Natural killer cell treated with Interleukin-12 subunit alpha and Interleukin-12 subunit beta and Interleukin-15 and Interleukin-18, amount 100 ng/mL, for 72 hours (primary cell): ENCODE measurements around the gene DLG5. TPM values are rescaled to one million over a fixed set of nuclear protein-coding genes. Genes with fewer than 3 reads are reported as not detected.
A peak's percentile ranks its signal among the peaks of the same experiment; 100 is the strongest.
"Not testable (repeated sequence)": the region's sequence is repeated elsewhere in the genome, so short reads cannot be mapped to it uniquely, and the experiment has no call there.

Experiments
- ATAC-seq, 2 donors: fragments of 150-1000 bp; cut with Tn5 transposase in 1 of 2; sonication (Bioruptor Pico), chemical (Tn5 transposase) in 1 of 2; 2 replicates each; pipeline ENCODE4 v1.10.0; 2021
- DNase-seq: peaks from one replicate; pipeline ENCODE4 v3.0.0; 2022; ENCODE audit warnings: low spot score
- H3K27ac Mint-ChIP-seq, 2 donors: 1 replicate in 1 of 2; 2 replicates in 1 of 2; pipeline ENCODE4 v1.8.0; 2022; ENCODE audit warnings: mixed read lengths in 2 of 2, mild to moderate bottlenecking in 1 of 2, moderate library complexity in 1 of 2
- H3K27me3 Mint-ChIP-seq, 2 donors: 1 replicate in 1 of 2; 2 replicates in 1 of 2; pipeline ENCODE4 v1.8.0; 2022; ENCODE audit warnings: mixed read lengths in 2 of 2
- H3K36me3 Mint-ChIP-seq: one replicate; pipeline ENCODE4 v1.8.0; 2022; ENCODE audit warnings: mixed read lengths
- H3K4me1 Mint-ChIP-seq, 2 donors: 1 replicate in 1 of 2; 2 replicates in 1 of 2; pipeline ENCODE4 v1.8.0; 2022; ENCODE audit warnings: low read depth in 2 of 2, mixed read lengths in 2 of 2, mild to moderate bottlenecking in 1 of 2
- H3K4me3 Mint-ChIP-seq: one replicate; pipeline ENCODE4 v1.8.0; 2022; ENCODE audit warnings: mixed read lengths
- H3K9me3 Mint-ChIP-seq: 2 replicates; pipeline ENCODE4 v1.8.0; 2022; ENCODE audit warnings: mixed read lengths
- total RNA-seq, 2 donors: library from RNA; stranded (reverse); gene quantifications; one replicate each; pipeline ENCODE4 v1.2.3, GENCODE V29; 2022

Gene DLG5
- total RNA-seq, 2 donors from 2014 or later, result 8.5 to 12.3 TPM

DNA sequence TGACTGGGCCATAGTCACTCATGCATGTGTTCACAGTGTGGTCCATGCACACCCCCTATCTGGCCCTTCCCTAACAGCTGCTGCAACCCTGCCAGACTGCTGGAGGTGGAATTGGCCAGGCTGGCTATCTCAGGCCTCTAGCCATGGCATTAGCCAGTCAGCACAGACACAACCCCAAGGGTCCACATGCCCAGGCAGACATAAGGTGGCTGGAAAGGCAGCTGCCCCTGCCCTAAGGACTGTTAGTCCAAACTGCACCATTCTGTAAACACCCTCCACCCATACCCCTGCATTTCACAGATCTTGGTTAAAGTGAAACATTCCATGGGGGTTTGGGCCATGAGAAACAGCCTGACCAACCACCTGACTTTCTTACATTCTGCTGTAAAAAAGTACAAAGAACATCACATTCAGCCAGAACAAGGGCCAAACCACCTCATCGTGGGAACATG lies 151.6 kb downstream of the DLG5 start:
- no peak overlapping the region for H3K27ac Mint-ChIP-seq
- no peaks in the 10 kb centered on the region for H3K27me3 Mint-ChIP-seq
- peaks cover 5% of the 10 kb centered on the region for H3K9me3 Mint-ChIP-seq
- H3K36me3 Mint-ChIP-seq, result peaks cover 16% of the 10 kb centered on the region
- peaks cover 0 to 9% of the 10 kb centered on the region in 2 donors for H3K4me1 Mint-ChIP-seq
- ATAC-seq (no peak), DNase-seq (no peak)
- H3K4me3 Mint-ChIP-seq, result no peak overlapping the region

DNA sequence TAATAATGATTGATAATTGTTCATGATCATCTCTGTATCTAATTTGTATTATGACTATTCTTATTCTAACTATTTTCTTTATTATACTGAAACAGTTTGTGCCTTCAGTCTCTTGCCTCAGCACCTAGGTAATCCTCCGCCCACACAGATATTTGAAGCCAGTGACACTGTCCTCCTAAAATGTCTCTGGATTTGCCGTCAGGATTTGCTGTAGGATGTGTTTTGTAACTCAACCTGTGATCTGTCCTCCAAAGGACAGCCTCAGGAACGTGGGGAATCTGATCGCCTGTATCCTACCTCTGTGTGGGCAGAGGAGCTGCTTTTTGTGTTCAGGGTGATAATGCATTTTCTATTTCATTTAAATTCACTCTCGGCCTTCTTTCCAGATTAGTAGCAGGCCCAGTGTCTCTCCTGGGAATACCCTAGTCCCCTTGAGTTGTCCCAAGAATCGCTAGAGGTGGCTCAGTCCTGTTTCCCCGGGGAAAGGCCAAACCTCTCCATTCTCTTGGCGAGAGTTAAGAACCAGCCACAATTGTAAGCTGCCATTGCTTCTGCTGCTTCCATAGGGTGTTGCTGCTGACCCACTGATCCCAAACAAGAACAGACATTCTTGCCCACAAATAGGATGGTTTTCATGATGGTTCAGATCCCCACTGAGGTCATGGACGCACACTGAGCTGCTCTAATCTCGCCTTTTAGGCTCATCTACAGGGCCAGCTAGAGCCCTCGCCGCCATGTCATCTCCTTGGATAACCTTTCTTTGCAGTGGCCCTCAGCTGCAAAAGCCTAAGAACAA lies 152.7 kb downstream of the DLG5 start:
- Mint-ChIP-seq H3K27ac (no peak overlapping the region), H3K9me3 (peaks cover 5% of the 10 kb centered on the region), H3K4me1 (peaks cover 0 to 9% of the 10 kb centered on the region in 2 donors), H3K4me3 (no peak overlapping the region), H3K27me3 (no peaks in the 10 kb centered on the region), H3K36me3 (peaks cover 16% of the 10 kb centered on the region)
- ATAC-seq (no peak), DNase-seq (no peak)

DNA sequence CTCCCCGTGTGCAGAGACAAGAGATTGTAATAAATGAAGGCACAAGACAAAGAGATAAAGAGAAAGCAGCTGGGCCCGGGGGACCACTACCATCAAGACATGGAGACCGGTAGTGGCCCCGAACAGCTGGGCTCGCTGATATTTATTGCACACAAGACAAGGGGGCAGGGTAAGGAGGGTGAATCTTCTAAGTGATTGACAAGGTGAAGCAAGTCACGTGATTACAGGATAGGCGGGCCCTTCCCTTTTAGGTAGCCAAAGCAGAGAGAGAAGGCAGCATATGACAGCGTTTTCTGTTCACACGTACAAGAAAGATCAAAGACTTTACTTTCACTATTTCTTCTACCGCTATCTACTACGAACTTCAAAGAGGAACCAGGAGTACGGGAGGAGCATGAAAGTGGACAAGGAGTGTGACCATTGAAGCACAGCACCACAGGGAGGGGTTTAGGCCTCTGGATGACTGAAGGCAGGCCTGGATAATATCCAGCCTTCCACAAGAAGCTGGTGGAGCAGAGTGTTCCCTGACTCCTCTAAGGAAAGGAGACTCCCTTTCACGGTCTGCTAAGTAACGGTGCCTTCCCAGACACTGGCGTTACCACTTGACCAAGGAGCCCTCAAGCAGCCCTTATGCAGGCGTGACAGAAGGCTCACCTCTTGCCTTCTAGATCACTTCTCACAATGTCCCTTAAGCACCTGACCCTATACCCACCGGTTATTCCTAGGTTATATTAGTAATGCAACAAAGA lies 153.5 kb downstream of the DLG5 start:
- H3K4me3 Mint-ChIP-seq, ATAC-seq, DNase-seq, H3K27me3 Mint-ChIP-seq, H3K9me3 Mint-ChIP-seq, H3K4me1 Mint-ChIP-seq: not testable (repeated sequence)
- Mint-ChIP-seq H3K36me3 (peaks cover 15% of the 10 kb centered on the region), H3K27ac (peak overlapping the region in 1 of 2 donors; percentile 72)

DNA sequence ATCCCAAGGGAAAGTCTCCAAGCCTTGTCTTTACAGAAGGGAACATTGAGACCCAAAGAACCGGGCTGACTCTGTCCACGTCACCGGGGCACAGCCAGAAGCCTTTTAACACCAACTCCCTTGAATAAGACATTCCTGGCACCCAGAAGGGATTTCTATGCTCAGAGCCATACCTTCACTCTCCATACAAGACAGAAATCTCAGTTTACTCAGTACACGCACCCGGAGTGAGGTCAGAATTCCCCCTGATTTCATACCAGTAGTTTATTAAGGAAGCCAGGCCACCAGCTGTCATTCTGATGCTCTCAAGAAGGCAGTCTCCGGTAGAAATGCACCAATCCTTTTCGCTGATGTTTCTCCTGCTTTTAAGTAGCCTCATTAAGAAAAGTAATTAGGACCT lies 154.7 kb downstream of the DLG5 start:
- Mint-ChIP-seq H3K27me3 (no peaks in the 10 kb centered on the region), H3K9me3 (peaks cover 5% of the 10 kb centered on the region)

DNA sequence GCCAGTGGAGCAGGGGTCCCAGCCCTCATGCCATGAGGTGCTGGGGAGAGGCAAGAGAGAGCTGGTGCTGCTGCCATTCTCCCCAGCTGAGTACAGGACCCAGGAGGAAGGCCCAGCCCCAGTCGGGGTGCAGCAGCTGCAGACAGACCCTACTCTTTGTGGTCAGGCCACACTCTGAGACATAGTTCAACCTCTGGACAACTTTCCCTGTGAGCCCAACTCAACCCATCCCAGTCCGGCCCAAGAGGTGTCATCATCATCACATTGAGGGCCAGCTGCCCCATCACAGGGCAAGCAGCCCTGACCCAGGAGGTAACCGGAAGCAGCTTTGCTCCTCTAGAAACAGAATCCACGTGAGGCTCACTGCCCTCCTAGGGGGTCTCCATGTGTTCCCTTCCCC lies 155.1 kb downstream of the DLG5 start:
- H3K4me1 Mint-ChIP-seq, result peaks cover 0 to 9% of the 10 kb centered on the region in 2 donors
- H3K9me3 Mint-ChIP-seq, result peaks cover 3% of the 10 kb centered on the region
- DNase-seq (no peak), ATAC-seq (no peak)
- H3K36me3 Mint-ChIP-seq, result peaks cover 4% of the 10 kb centered on the region
- H3K27me3 Mint-ChIP-seq, result no peaks in the 10 kb centered on the region
- no peak overlapping the region for H3K27ac Mint-ChIP-seq
- no peak overlapping the region for H3K4me3 Mint-ChIP-seq

More for the DNA sequence above, 154.7 kb downstream of the DLG5 start:
- ATAC-seq (no peak), DNase-seq (no peak)
- peaks cover 0 to 9% of the 10 kb centered on the region in 2 donors for H3K4me1 Mint-ChIP-seq
- H3K4me3 Mint-ChIP-seq, result no peak overlapping the region
- peaks cover 6% of the 10 kb centered on the region for H3K36me3 Mint-ChIP-seq
- no peak overlapping the region for H3K27ac Mint-ChIP-seq

DNA sequence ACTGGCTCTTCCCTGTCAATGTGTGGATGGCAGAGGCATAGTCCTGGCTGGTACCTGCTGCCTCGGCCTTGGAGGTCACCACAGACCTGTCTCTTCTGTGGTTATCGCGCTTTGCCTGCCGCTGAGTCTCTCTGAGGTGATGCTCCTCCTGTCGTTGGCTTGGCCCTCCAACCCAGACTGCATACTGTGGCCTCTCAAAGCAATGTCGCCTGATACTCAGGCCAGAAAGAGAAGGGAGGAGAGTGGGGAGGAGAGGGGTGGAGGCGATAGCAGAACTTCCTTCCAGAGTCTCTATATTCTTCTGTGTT lies 155.7 kb downstream of the DLG5 start:
- peaks cover 0 to 9% of the 10 kb centered on the region in 2 donors for H3K4me1 Mint-ChIP-seq
- H3K4me3 Mint-ChIP-seq, result no peak overlapping the region
- H3K9me3 Mint-ChIP-seq, result no peaks in the 10 kb centered on the region
- H3K27me3 Mint-ChIP-seq, result no peaks in the 10 kb centered on the region
- ATAC-seq, result no peak
- DNase-seq, result no peak
- no peak overlapping the region for H3K27ac Mint-ChIP-seq
- no peaks in the 10 kb centered on the region for H3K36me3 Mint-ChIP-seq

DNA sequence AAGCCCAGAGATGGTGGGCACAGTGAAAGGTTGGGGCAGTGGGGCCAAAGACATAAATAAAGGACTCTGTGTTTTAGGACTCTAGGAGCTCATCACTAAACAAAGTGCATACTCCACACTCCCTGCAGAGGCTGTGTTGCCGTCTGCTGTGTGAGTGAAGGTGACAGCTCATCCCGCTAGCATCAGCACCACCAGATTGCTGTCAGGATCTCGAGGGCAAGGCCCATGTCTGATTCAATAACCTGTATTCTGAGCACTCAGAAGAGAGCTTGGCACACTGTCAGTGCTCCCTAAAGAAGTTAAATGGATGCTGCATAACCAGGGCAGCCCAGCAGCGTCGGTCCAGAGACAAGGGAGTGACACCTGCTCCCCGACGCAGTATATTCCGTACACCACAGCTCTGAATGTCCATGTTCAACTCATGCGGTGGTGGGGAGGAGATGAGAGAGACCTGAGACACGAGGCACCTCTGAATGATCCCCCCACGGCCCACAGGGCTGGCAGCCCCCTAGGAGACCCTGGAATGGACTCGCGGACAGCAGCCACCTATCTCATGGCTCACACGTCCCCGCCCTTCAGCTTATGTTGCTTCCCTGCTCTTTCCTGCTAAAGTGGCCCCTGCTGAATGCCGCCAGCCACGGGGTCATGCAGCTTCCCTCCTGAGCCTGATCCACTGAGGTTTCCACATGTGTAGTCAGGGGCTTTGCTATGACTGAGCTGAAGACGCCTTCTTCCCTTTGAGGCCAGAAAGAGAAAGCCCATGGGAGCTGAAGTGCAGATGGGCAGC lies 156.3 kb downstream of the DLG5 start:
- Mint-ChIP-seq H3K9me3 (no peaks in the 10 kb centered on the region), H3K27me3 (no peaks in the 10 kb centered on the region), H3K4me1 (peaks cover 0 to 9% of the 10 kb centered on the region in 2 donors), H3K27ac (no peak overlapping the region), H3K4me3 (no peak overlapping the region), H3K36me3 (no peaks in the 10 kb centered on the region)
- DNase-seq, result no peak
- no peak for ATAC-seq

DNA sequence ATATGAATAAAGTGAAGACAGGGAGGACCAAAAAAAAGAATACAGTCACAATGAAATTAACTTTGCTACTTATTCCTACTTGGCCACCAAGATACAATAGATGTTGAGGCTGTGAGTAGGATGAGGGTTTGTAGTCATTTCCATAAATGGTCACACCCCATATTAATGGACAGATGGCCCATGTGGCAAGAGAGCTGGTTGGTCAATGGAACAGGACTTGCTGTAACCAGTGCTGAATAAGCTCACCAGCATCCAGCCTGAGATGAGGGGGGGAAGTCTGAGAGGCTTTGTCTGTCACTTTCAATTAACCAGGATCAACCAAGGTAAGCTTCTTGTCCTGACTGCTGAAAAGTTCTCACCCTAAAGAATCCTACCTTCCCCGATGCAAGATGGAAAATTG lies 158.5 kb downstream of the DLG5 start:
- H3K27me3 Mint-ChIP-seq, result no peaks in the 10 kb centered on the region
- ATAC-seq (no peak), DNase-seq (no peak)
- H3K36me3 Mint-ChIP-seq, result no peaks in the 10 kb centered on the region
- no peak overlapping the region for H3K4me3 Mint-ChIP-seq
- H3K9me3 Mint-ChIP-seq, result no peaks in the 10 kb centered on the region
- H3K4me1 Mint-ChIP-seq, result peaks cover 0 to 9% of the 10 kb centered on the region in 2 donors
- no peak overlapping the region for H3K27ac Mint-ChIP-seq

DNA sequence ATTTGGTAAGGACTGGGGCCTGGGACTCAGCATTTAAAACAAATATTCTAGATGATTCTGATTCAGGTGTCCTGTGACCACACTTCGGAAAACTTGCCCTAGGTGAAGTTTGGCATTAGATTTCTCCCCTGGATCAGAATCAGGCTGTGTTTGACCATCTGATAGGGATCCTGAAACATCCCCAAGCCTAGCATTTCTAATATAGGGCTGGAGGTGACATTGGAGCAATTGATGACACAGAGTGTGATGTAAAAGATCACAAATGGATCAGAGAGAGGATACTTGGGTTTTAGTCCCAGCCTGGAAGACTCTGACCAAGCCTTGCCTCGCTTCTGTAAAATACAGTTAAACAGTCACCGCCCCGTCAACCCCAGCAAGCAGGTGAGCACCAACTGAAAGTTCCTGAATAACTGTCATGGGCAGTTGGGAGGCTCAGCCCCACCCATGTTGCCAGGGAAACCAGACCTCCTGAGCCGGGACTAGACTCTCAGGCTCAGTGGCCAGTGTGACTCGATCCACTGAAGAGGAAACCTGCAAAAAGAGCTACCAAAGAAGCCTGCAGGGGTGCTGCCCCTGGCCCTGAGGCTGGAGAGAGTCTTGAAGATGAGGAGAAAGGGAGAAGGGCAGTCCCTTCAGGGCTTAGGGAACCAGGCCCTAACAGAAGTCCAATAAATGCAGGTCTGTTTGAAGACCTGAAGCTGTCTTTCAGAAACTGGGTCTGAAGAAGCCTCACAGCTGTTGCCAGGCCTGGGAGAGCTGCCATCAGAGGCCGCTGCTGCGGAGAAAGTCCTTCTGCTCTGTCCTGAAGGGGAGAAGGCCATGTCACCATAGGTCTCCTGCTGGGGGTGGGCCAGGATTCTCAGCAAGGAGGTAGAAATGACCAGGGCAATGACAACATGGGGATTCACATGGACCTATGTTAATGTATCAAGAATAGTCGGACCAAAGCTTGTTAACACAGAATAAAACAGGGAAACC lies 162.8 kb downstream of the DLG5 start:
- Mint-ChIP-seq H3K27ac (no peak overlapping the region), H3K9me3 (no peaks in the 10 kb centered on the region), H3K4me3 (no peak overlapping the region), H3K4me1 (no peaks in the 10 kb centered on the region), H3K27me3 (no peaks in the 10 kb centered on the region), H3K36me3 (no peaks in the 10 kb centered on the region)
- no peak for DNase-seq
- no peak for ATAC-seq

DNA sequence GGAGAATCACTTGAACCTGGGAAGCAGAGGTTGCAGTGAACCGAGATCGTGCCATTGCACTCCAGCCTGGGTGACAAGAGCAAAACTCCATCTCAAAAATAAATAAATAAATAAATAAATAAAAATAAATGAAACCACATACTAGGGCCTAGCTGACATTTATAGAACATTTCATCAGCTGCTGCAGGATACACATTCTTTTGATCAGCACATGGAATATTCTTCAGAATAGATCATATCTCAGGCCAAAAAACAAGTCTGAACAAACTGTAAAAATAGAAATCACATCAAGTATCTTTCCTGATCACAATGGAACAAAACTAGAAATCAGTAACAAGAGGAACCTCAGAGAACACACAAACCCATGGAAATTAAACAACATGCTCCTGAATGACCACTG lies 168.1 kb downstream of the DLG5 start:
- H3K36me3 Mint-ChIP-seq, ATAC-seq, H3K4me1 Mint-ChIP-seq, H3K4me3 Mint-ChIP-seq, H3K27ac Mint-ChIP-seq, DNase-seq, H3K9me3 Mint-ChIP-seq: not testable (repeated sequence)
- peaks cover 5 to 24% of the 10 kb centered on the region in 2 donors for H3K27me3 Mint-ChIP-seq

DNA sequence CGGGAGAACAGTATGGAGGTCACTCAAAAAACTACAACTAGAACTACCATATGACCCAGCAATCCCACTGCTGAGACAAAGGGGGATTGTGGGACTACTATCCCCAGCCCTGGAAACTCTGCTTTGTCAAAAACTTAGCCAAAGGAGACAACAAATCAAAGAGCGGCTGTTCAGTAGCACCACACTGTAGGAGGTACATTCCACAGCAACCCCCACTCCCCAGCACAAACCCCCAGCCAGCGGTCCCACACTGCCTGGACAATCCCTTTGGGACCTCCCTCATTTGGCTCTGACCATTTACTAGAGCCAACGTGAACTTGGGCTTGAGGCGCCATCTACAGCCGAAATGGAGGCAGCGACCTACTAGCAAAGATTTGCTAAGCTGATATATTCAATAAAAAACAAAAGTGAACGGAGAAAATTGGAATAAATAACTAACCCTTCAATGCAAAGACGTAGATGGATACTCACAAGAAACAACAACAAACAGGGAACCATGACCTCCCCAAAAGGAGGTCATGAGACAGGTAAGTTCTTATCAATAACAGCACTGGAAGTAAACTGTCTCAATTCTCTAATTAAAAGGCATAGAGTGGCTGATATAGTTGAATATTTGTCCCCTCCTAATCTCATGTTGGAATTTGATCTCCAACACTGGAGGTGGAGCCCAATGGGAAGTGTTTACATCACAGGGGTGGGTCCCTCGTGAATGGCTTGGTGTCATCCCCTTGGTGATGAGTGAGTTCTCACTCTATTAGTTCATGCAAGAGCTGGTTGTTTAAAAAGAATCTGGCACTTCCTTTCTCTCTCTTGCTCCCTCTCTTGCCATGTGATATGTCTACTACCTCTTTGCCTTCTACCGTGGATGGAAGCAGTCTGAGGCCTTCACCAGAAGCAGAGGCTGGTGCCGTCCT lies 170.0 kb downstream of the DLG5 start:
- ATAC-seq (no peak), DNase-seq (no peak)
- Mint-ChIP-seq H3K4me3 (no peak overlapping the region), H3K36me3 (no peaks in the 10 kb centered on the region), H3K4me1 (no peaks in the 10 kb centered on the region), H3K9me3 (no peaks in the 10 kb centered on the region), H3K27me3 (peaks cover 7 to 31% of the 10 kb centered on the region in 2 donors), H3K27ac (no peak overlapping the region)

DNA sequence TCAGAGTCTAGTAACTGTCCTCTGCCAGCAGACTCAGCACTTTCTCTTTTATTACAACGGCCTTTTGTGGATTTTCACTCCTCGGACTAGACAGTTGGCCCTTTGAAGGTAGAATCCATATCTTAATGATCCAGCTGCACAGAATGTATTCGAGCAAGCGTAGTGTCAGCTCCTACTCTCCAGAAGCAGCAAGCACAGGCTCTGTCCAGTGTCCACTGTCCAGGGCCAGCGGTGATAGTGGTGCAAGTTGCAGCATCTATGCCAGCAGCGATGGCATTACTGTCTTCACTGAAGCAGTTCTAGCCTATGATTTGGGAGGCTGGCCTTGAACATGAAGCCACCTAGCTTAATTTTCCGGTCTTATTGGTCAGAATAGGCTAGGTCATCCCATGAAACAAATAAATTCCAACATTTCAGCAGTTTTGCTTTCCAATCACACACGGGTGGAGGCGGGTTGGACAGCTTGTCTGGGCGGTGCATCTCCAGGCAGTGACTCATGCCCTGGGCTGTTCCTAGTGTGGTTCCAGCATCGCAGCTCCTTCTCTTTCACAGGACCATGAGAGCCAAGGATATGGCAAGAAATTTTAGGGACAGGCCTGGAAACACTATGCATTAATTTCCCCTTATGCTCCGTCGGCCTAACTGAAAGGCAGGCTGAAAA lies 180.4 kb downstream of the DLG5 start:
- H3K4me1 Mint-ChIP-seq, result no peaks in the 10 kb centered on the region
- peaks cover 14% of the 10 kb centered on the region for H3K36me3 Mint-ChIP-seq
- peaks cover 7 to 12% of the 10 kb centered on the region in 2 donors for H3K27me3 Mint-ChIP-seq
- peaks cover 4% of the 10 kb centered on the region for H3K9me3 Mint-ChIP-seq
- DNase-seq, result no peak
- no peak overlapping the region for H3K27ac Mint-ChIP-seq
- no peak for ATAC-seq
- H3K4me3 Mint-ChIP-seq, result no peak overlapping the region
